MCF 10A (cell line): Measurements from ENCODE around the gene VOPP1. TPM values are rescaled to one million over a fixed set of nuclear protein-coding genes. Genes with fewer than 3 reads are reported as not detected.

Source experiments
- BruUV-seq: library from RNA; stranded (reverse); fragments of 400-500 nt; replicated peaks from 2 replicates; lab custom pipeline; 2021; lab: Mats Ljungman, UMichigan
- CTCF ChIA-PET: fragments of 300-600 bp; sonication (Branson Sonifier 250); formaldehyde crosslinking; extraction: SDS; loops from one replicate; lab custom pipeline; 2021; ENCODE audit warnings: antibody characterized with exemption, inconsistent platforms; lab: Yijun Ruan, JAX
- POLR2A ChIA-PET: fragments of 300-600, 350-650 bp; sonication (Branson Sonifier 250); formaldehyde crosslinking; extraction: SDS; loops from one replicate; lab custom pipeline; 2020; ENCODE audit warnings: antibody characterized with exemption, inconsistent platforms; lab: Yijun Ruan, JAX
- DNase-seq: peaks from one replicate; pipeline ENCODE4 v3.0.0-alpha.2; 2018; ENCODE audit not compliant: unreplicated experiment
- H3K27ac Mint-ChIP-seq: one replicate; pipeline ENCODE4 v1.8.0; 2022; ENCODE audit warnings: mild to moderate bottlenecking, low read depth, mixed read lengths; ENCODE audit not compliant: unreplicated experiment
- H3K27me3 Mint-ChIP-seq: one replicate; pipeline ENCODE4 v1.8.0; 2022; ENCODE audit warnings: mixed read lengths; ENCODE audit not compliant: insufficient read depth, unreplicated experiment
- H3K36me3 Mint-ChIP-seq: one replicate; pipeline ENCODE4 v1.8.0; 2022; ENCODE audit warnings: mild to moderate bottlenecking, moderate library complexity, mixed read lengths; ENCODE audit not compliant: insufficient read depth, unreplicated experiment
- H3K4me1 Mint-ChIP-seq: one replicate; pipeline ENCODE4 v1.8.0; 2022; ENCODE audit warnings: mixed read lengths; ENCODE audit not compliant: insufficient read depth, unreplicated experiment
- H3K4me3 Mint-ChIP-seq: one replicate; pipeline ENCODE4 v1.8.0; 2022; ENCODE audit warnings: mild to moderate bottlenecking, moderate library complexity, mixed read lengths; ENCODE audit not compliant: unreplicated experiment
- H3K9me3 Mint-ChIP-seq: one replicate; pipeline ENCODE4 v1.8.0; 2022; ENCODE audit warnings: mixed read lengths; ENCODE audit not compliant: unreplicated experiment
- intact Hi-C: fragments of 100-400 bp; cut with micrococcal nuclease; formaldehyde crosslinking; loops from 2 replicates; pipeline ENCODE4 v1.14.1; 2022
- total RNA-seq: library from RNA; stranded (reverse); gene quantifications from 2 replicates; pipeline ENCODE4 v1.2.3, GENCODE V29; 2022
- TF ChIP-seq, protein P1 (sequence below): fragments of 200-600 bp; IDR thresholded peaks from one replicate; pipeline ENCODE4 v1.8.0; 2022; ENCODE audit warnings: antibody characterized with exemption, mild to moderate bottlenecking; ENCODE audit not compliant: unreplicated experiment

The VOPP1 gene
- total RNA-seq, 1 experiment from 2014 or later: 29.2 TPM

DNA sequence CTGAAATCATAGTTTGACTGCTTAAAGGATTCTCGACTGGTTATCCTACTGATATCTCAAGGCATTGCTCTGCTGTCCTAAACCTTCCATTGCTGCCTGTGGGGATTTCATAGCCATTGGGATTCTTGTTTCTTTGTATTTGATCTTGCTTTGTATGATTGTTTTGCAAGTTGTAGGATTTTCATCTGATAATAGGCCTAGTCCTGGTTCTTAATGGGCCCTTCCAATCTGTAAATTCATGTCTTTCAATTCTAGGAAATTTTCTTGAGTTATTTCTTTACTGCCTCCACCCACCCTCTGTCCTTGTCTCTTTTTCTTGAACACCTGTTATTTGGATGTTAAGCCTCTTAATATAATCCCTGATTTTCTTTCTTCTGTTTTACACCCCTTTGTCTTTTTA lies 134.9 kb downstream of the VOPP1 start:
- Mint-ChIP-seq H3K27ac (no peak overlapping the region), H3K9me3 (no peaks in the 10 kb centered on the region), H3K4me3 (no peak overlapping the region), H3K36me3 (no peaks in the 10 kb centered on the region), H3K27me3 (no peaks in the 10 kb centered on the region), H3K4me1 (peaks cover 18% of the 10 kb centered on the region)
- CTCF ChIA-PET: interaction anchor here (1.1 kb wide), 1 partner anchor 204 kb away, joined by 3 read pairs; no protein-coding TSS in a partner anchor
- no peak for DNase-seq
- TF ChIP-seq, protein P1, sequence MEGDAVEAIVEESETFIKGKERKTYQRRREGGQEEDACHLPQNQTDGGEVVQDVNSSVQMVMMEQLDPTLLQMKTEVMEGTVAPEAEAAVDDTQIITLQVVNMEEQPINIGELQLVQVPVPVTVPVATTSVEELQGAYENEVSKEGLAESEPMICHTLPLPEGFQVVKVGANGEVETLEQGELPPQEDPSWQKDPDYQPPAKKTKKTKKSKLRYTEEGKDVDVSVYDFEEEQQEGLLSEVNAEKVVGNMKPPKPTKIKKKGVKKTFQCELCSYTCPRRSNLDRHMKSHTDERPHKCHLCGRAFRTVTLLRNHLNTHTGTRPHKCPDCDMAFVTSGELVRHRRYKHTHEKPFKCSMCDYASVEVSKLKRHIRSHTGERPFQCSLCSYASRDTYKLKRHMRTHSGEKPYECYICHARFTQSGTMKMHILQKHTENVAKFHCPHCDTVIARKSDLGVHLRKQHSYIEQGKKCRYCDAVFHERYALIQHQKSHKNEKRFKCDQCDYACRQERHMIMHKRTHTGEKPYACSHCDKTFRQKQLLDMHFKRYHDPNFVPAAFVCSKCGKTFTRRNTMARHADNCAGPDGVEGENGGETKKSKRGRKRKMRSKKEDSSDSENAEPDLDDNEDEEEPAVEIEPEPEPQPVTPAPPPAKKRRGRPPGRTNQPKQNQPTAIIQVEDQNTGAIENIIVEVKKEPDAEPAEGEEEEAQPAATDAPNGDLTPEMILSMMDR: no peak
- BruUV-seq: no TSS peak
- intact Hi-C loops: loop anchor here (10.0 kb wide), 1 partner anchor 637 kb away; no protein-coding TSS in a partner anchor
- POLR2A ChIA-PET: no interaction called here

DNA sequence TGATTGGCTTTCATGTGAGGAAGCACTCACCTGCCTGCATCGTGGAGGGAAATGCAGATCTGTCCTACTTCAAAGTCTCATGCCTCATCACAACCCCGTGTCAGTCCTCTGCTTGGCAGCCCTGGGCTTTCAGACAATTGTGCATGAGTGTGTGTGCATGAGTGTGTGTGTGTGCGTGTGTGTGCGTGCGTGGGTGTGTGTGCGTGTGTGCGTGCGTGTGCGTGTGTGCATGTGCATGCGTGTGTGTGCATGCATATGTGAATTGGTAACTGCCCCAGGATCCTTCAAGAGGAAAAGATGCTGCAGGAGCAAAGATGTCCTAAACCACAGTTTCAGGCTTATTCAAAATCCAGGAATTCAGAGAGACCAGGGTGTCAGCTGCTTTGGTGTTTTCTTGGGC lies 135.8 kb downstream of the VOPP1 start:
- no peak overlapping the region for H3K4me3 Mint-ChIP-seq
- ChIA-PET POLR2A (no interaction called here), CTCF (interaction anchor here (1.1 to 1.3 kb wide), 3 partner anchors 158 to 205 kb away, joined by 3 to 4 read pairs (median 3); no protein-coding TSS in a partner anchor)
- H3K4me1 Mint-ChIP-seq: peaks cover 18% of the 10 kb centered on the region
- intact Hi-C loops: loop anchor here (10.0 kb wide), 1 partner anchor 638 kb away; no protein-coding TSS in a partner anchor
- H3K27me3 Mint-ChIP-seq: no peaks in the 10 kb centered on the region
- DNase-seq: no peak
- TF ChIP-seq, protein P1: no peak
- no TSS peak for BruUV-seq
- H3K9me3 Mint-ChIP-seq: no peaks in the 10 kb centered on the region
- no peaks in the 10 kb centered on the region for H3K36me3 Mint-ChIP-seq
- H3K27ac Mint-ChIP-seq: no peak overlapping the region

DNA sequence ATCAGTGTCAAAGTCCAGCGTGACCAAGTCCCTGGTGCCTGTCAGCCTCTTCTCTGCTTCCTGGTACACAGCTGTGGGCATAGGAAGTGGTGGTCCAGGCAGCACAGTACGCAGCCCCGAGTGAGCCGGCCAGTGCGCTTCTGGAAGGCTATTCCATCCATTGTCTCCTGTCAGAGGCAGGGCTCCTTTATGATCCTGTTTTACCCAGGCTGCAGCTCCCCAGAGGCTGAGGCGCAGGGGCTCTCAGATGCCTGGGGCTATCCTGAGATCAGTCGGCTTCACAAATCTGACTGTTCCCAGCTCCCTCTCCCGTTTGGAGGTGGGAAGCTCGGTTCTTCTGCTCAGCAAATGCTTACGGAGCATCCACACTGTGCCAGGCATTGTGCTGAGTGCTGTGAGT lies 136.8 kb downstream of the VOPP1 start:
- intact Hi-C loops: loop anchor here (10.0 kb wide), 1 partner anchor 639 kb away; no protein-coding TSS in a partner anchor
- CTCF ChIA-PET: interaction anchor here (1.2 kb wide), 2 partner anchors 159 to 206 kb away, joined by 3 to 5 read pairs; no protein-coding TSS in a partner anchor
- TF ChIP-seq, protein P1: no peak
- no peak overlapping the region for H3K4me3 Mint-ChIP-seq
- peaks cover 18% of the 10 kb centered on the region for H3K4me1 Mint-ChIP-seq
- BruUV-seq: no TSS peak
- no peaks in the 10 kb centered on the region for H3K9me3 Mint-ChIP-seq
- no peaks in the 10 kb centered on the region for H3K36me3 Mint-ChIP-seq
- POLR2A ChIA-PET: no interaction called here
- H3K27me3 Mint-ChIP-seq: no peaks in the 10 kb centered on the region
- DNase-seq: no peak
- H3K27ac Mint-ChIP-seq: no peak overlapping the region

DNA sequence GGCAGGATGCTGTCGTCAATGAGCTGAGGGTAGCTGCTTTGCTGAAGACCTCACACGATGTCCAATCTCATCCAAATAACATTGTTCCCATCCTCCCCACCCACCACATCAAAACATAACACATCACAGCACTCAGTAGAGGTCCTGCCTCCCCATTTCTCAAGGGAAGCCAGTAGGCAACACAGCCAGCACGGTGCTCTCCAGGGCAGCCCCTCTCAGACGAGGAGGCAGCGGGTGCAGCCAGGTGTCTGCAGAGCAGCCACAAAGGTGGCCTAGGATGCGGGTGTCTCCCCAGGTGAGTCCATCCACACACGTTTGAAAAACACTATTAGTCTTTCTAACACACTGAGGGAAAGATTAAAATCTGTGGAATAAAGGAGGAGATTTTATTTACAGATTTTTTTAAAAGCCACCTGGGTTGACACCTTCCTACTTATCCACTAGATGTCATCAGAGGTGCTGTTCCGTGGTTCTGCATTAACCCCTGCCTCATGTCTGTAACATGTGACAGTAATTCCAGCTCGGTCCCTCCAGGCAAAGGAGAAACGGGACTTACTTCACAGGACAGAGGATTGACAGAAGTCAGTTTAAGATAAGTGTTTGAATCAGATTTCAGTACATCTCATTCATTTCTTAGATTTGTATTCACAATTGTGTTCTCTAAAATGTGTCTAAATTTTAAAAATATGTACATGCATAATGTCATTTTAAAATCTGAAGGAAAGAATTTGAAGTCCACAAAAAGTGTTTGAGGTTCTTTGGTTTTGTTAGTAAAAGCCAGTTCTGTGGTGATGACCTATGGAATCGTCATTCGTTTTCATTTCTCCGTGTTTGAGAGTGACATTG lies 139.1 kb downstream of the VOPP1 start:
- no TSS peak for BruUV-seq
- peak; percentile 55 for DNase-seq
- Mint-ChIP-seq H3K27me3 (no peaks in the 10 kb centered on the region), H3K27ac (no peak overlapping the region), H3K4me1 (peaks cover under 1% of the 10 kb centered on the region), H3K4me3 (no peak overlapping the region), H3K36me3 (no peaks in the 10 kb centered on the region), H3K9me3 (no peaks in the 10 kb centered on the region)
- TF ChIP-seq, protein P1: peak; percentile 52
- intact Hi-C loops: loop anchor here (1.0 to 10.0 kb wide), 3 partner anchors 160 to 642 kb away; no protein-coding TSS in a partner anchor
- CTCF ChIA-PET: interaction anchor here (0.6 to 3.7 kb wide), 22 partner anchors 9 to 666 kb away, joined by 3 to 35 read pairs (median 3); no protein-coding TSS in a partner anchor
- POLR2A ChIA-PET: interaction anchor here (0.7 to 1.0 kb wide), 3 partner anchors 98 to 165 kb away, joined by 3 to 4 read pairs (median 3); no protein-coding TSS in a partner anchor
